WTC11 (cell line): Measurements from ENCODE around the gene DIRAS3. TPM values are rescaled to one million over a fixed set of nuclear protein-coding genes. Genes with fewer than 3 reads are reported as not detected.

Experiments used
- ATAC-seq: fragments of 200-7000 bp; cut with Tn5 transposase; 2 replicates; pipeline ENCODE4 v1.10.0; 2021; ENCODE audit warnings: mild to moderate bottlenecking, moderate library complexity
- CTCF ChIA-PET: fragments of 300-600 bp; sonication (Branson Sonifier 250); formaldehyde crosslinking; loops from one replicate; lab custom pipeline; 2021; ENCODE audit warnings: antibody characterized with exemption; lab: Charles Lee
- POLR2A ChIA-PET: fragments of 350-600 bp; sonication (Branson Sonifier 250); formaldehyde crosslinking; loops from one replicate; lab custom pipeline; 2021; ENCODE audit warnings: antibody characterized with exemption; lab: Charles Lee
- DNase-seq: peaks from one replicate; pipeline ENCODE4 v3.0.0; 2021; ENCODE audit warnings: low spot score
- H3K27ac Mint-ChIP-seq: 2 replicates; pipeline ENCODE4 v1.8.0; 2021; ENCODE audit warnings: mixed read lengths
- H3K27me3 Mint-ChIP-seq: 2 replicates; pipeline ENCODE4 v1.8.0; 2021; ENCODE audit warnings: low read depth, mild to moderate bottlenecking, moderate library complexity, mixed read lengths
- H3K36me3 Mint-ChIP-seq: 2 replicates; pipeline ENCODE4 v1.8.0; 2021; ENCODE audit warnings: mixed read lengths
- H3K4me1 Mint-ChIP-seq: 2 replicates; pipeline ENCODE4 v1.8.0; 2022; ENCODE audit warnings: mixed read lengths
- H3K4me3 Mint-ChIP-seq: 2 replicates; pipeline ENCODE4 v1.8.0; 2021; ENCODE audit warnings: mild to moderate bottlenecking, moderate library complexity, mixed read lengths
- H3K9me3 Mint-ChIP-seq: 2 replicates; pipeline ENCODE4 v1.8.0; 2021; ENCODE audit warnings: mixed read lengths
- FOXK1 ChIP-seq: sonication (generic); formaldehyde crosslinking; IDR thresholded peaks from 2 replicates; pipeline ENCODE4 v1.8.0; 2022; ENCODE audit warnings: mild to moderate bottlenecking, moderate library complexity, missing genetic modification reagents
- HMGA2 ChIP-seq: fragments of 250-450 bp; sonication (Bioruptor Pico); IDR thresholded peaks from 2 replicates; pipeline ENCODE4 v1.4.0; 2021; ENCODE audit warnings: mild to moderate bottlenecking, moderate library complexity
- KAT7 ChIP-seq: sonication (generic); formaldehyde crosslinking; IDR thresholded peaks from 2 replicates; pipeline ENCODE4 v1.8.1; 2023; ENCODE audit warnings: missing genetic modification reagents, mild to moderate bottlenecking, borderline replicate concordance
- MYBL2 ChIP-seq: sonication (generic); formaldehyde crosslinking; IDR thresholded peaks from 2 replicates; pipeline ENCODE4 v1.8.1; 2023; ENCODE audit warnings: mild to moderate bottlenecking, moderate library complexity, missing genetic modification reagents
- NR2C2 ChIP-seq: sonication (generic); formaldehyde crosslinking; IDR thresholded peaks from 2 replicates; pipeline ENCODE4 v1.8.0; 2022; ENCODE audit warnings: mild to moderate bottlenecking, missing genetic modification reagents
- SMAD3 ChIP-seq: sonication (generic); formaldehyde crosslinking; IDR thresholded peaks from 2 replicates; pipeline ENCODE4 v1.8.0; 2022; ENCODE audit warnings: missing genetic modification reagents, mild to moderate bottlenecking, borderline replicate concordance
- TP53 ChIP-seq: sonication (generic); formaldehyde crosslinking; IDR thresholded peaks from 2 replicates; pipeline ENCODE4 v1.8.1; 2023; ENCODE audit warnings: mild to moderate bottlenecking, missing genetic modification reagents
- ZNF138 ChIP-seq: sonication (generic); formaldehyde crosslinking; conservative IDR thresholded peaks from 2 replicates; pipeline ENCODE4 v1.8.1; 2022; ENCODE audit warnings: mild to moderate bottlenecking, moderate library complexity, missing genetic modification reagents
- ZNF317 ChIP-seq: sonication (generic); formaldehyde crosslinking; IDR thresholded peaks from 2 replicates; pipeline ENCODE4 v1.8.1; 2023; ENCODE audit warnings: low read depth, mild to moderate bottlenecking, moderate library complexity, missing genetic modification reagents, borderline replicate concordance
- total RNA-seq: library from RNA; stranded (reverse); gene quantifications from 3 replicates; pipeline ENCODE4 v1.2.3, GENCODE V29; 2021
- TF ChIP-seq, protein P1 (sequence below): fragments of 250-450 bp; sonication (Bioruptor Pico); IDR thresholded peaks from 2 replicates; pipeline ENCODE4 v1.9.0; 2021; ENCODE audit warnings: moderate library complexity, mild to moderate bottlenecking, inconsistent platforms, borderline replicate concordance
- TF ChIP-seq, protein P2 (sequence below): sonication (generic); formaldehyde crosslinking; IDR thresholded peaks from 2 replicates; pipeline ENCODE4 v1.8.1; 2023; ENCODE audit warnings: mild to moderate bottlenecking, missing genetic modification reagents, borderline replicate concordance
- TF ChIP-seq, protein P3 (sequence below): fragments of 200-600 bp; IDR thresholded peaks from 2 replicates; pipeline ENCODE4 v1.8.0; 2022; ENCODE audit warnings: antibody characterized with exemption
- TF ChIP-seq, protein P4 (sequence below): sonication (generic); formaldehyde crosslinking; IDR thresholded peaks from 2 replicates; pipeline ENCODE4 v1.8.0; 2022; ENCODE audit warnings: mild to moderate bottlenecking, missing genetic modification reagents
- TF ChIP-seq, protein P5 (sequence below): sonication (generic); formaldehyde crosslinking; IDR thresholded peaks from 2 replicates; pipeline ENCODE4 v1.8.0; 2023; ENCODE audit warnings: missing genetic modification reagents
- TF ChIP-seq, protein P6 (sequence below): sonication (generic); formaldehyde crosslinking; IDR thresholded peaks from 2 replicates; pipeline ENCODE4 v1.8.1; 2023; ENCODE audit warnings: mild to moderate bottlenecking, missing genetic modification reagents, moderate library complexity
- TF ChIP-seq, protein P7 (sequence below): sonication (generic); formaldehyde crosslinking; conservative IDR thresholded peaks from 2 replicates; pipeline ENCODE4 v1.8.1; 2022; ENCODE audit warnings: mild to moderate bottlenecking, missing genetic modification reagents
- TF ChIP-seq, protein P8 (sequence below): fragments of 250-450 bp; sonication (Bioruptor Pico); IDR thresholded peaks from 2 replicates; pipeline ENCODE4 v1.8.0; 2021; ENCODE audit warnings: mild to moderate bottlenecking
- TF ChIP-seq, protein P9 (sequence below): sonication (generic); formaldehyde crosslinking; IDR thresholded peaks from 2 replicates; pipeline ENCODE4 v1.8.0; 2022; ENCODE audit warnings: mild to moderate bottlenecking, missing genetic modification reagents

DIRAS3 gene
- total RNA-seq, 1 experiment from 2014 or later, result 0.22 TPM

DNA sequence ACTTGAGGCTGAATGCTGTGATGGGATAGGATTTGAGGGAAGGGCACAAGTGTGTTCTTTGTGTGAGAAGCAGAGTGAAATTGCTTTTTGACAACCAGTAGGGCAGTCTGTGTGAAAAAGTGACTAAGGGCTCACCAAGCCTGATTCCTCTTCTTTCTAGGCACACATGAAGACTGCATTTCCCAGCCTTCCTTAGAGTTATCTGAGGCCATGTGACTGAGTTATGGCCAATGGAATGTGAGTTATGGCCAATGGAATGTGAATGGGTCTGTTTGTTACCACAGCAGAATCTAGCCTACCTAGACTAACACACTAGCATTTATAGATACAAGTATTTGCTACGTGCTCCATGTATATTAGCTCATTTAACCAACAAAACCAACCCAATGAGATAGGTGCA lies 35.3 kb upstream of the DIRAS3 start:
- Mint-ChIP-seq H3K9me3 (peaks cover 9% of the 10 kb centered on the region), H3K4me3 (no peak overlapping the region), H3K4me1 (no peaks in the 10 kb centered on the region), H3K36me3 (no peaks in the 10 kb centered on the region), H3K27me3 (no peaks in the 10 kb centered on the region; the same call in 1 of the 2 replicates), H3K27ac (no peak overlapping the region)
- TF ChIP-seq TP53 (CRISPR knock-in tag) (no peak), KAT7 (CRISPR knock-in tag) (no peak), NR2C2 (CRISPR knock-in tag) (no peak), FOXK1 (CRISPR knock-in tag) (no peak)
- TF ChIP-seq, protein P1, sequence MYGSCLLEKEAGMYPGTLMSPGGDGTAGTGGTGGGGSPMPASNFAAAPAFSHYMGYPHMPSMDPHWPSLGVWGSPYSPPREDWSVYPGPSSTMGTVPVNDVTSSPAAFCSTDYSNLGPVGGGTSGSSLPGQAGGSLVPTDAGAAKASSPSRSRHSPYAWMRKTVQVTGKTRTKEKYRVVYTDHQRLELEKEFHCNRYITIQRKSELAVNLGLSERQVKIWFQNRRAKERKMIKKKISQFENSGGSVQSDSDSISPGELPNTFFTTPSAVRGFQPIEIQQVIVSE (CRISPR knock-in tag), result no peak
- TF ChIP-seq, protein P2, sequence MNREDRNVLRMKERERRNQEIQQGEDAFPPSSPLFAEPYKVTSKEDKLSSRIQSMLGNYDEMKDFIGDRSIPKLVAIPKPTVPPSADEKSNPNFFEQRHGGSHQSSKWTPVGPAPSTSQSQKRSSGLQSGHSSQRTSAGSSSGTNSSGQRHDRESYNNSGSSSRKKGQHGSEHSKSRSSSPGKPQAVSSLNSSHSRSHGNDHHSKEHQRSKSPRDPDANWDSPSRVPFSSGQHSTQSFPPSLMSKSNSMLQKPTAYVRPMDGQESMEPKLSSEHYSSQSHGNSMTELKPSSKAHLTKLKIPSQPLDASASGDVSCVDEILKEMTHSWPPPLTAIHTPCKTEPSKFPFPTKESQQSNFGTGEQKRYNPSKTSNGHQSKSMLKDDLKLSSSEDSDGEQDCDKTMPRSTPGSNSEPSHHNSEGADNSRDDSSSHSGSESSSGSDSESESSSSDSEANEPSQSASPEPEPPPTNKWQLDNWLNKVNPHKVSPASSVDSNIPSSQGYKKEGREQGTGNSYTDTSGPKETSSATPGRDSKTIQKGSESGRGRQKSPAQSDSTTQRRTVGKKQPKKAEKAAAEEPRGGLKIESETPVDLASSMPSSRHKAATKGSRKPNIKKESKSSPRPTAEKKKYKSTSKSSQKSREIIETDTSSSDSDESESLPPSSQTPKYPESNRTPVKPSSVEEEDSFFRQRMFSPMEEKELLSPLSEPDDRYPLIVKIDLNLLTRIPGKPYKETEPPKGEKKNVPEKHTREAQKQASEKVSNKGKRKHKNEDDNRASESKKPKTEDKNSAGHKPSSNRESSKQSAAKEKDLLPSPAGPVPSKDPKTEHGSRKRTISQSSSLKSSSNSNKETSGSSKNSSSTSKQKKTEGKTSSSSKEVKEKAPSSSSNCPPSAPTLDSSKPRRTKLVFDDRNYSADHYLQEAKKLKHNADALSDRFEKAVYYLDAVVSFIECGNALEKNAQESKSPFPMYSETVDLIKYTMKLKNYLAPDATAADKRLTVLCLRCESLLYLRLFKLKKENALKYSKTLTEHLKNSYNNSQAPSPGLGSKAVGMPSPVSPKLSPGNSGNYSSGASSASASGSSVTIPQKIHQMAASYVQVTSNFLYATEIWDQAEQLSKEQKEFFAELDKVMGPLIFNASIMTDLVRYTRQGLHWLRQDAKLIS, result no peak
- TF ChIP-seq, protein P3, sequence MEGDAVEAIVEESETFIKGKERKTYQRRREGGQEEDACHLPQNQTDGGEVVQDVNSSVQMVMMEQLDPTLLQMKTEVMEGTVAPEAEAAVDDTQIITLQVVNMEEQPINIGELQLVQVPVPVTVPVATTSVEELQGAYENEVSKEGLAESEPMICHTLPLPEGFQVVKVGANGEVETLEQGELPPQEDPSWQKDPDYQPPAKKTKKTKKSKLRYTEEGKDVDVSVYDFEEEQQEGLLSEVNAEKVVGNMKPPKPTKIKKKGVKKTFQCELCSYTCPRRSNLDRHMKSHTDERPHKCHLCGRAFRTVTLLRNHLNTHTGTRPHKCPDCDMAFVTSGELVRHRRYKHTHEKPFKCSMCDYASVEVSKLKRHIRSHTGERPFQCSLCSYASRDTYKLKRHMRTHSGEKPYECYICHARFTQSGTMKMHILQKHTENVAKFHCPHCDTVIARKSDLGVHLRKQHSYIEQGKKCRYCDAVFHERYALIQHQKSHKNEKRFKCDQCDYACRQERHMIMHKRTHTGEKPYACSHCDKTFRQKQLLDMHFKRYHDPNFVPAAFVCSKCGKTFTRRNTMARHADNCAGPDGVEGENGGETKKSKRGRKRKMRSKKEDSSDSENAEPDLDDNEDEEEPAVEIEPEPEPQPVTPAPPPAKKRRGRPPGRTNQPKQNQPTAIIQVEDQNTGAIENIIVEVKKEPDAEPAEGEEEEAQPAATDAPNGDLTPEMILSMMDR, result no peak
- TF ChIP-seq, protein P4, sequence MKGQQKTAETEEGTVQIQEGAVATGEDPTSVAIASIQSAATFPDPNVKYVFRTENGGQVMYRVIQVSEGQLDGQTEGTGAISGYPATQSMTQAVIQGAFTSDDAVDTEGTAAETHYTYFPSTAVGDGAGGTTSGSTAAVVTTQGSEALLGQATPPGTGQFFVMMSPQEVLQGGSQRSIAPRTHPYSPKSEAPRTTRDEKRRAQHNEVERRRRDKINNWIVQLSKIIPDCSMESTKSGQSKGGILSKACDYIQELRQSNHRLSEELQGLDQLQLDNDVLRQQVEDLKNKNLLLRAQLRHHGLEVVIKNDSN (CRISPR knock-in tag), result peak; percentile 46; the same call in 1 of the 2 replicates
- TF ChIP-seq, protein P5, sequence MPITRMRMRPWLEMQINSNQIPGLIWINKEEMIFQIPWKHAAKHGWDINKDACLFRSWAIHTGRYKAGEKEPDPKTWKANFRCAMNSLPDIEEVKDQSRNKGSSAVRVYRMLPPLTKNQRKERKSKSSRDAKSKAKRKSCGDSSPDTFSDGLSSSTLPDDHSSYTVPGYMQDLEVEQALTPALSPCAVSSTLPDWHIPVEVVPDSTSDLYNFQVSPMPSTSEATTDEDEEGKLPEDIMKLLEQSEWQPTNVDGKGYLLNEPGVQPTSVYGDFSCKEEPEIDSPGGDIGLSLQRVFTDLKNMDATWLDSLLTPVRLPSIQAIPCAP, result no peak
- TF ChIP-seq, protein P6, sequence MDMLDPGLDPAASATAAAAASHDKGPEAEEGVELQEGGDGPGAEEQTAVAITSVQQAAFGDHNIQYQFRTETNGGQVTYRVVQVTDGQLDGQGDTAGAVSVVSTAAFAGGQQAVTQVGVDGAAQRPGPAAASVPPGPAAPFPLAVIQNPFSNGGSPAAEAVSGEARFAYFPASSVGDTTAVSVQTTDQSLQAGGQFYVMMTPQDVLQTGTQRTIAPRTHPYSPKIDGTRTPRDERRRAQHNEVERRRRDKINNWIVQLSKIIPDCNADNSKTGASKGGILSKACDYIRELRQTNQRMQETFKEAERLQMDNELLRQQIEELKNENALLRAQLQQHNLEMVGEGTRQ (CRISPR knock-in tag), result peak; percentile 50; the same call in 1 of the 2 replicates
- ChIA-PET POLR2A (no interaction called here), CTCF (no interaction called here)
- DNase-seq (no peak), ATAC-seq (no peak)

DNA sequence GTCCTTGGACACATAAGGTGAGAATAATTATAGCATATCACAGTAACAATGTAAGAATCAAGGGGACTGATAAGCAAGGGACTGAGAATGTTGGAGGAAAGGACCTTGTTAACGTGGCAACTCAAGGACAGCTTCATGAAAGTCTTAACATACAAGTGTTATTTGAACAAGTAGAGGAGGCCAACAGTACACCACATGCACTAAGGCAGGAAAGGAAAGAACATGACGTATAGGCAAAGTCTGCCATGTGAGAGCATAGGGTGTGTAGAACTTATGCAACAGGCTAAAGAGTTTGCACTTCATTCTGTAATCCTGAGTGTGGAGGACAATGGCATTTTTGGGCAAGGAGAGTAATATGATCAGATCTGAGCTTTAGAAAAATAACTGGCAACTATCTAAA lies 33.3 kb upstream of the DIRAS3 start:
- no peak for ATAC-seq
- CTCF ChIA-PET, result no interaction called here

More for the DNA sequence above, 33.3 kb upstream of the DIRAS3 start:
- no peak for TF ChIP-seq MYBL2 (CRISPR knock-in tag)
- TF ChIP-seq, protein P5, result no peak
- no peak for TF ChIP-seq HMGA2
- no peak for TF ChIP-seq NR2C2 (CRISPR knock-in tag)
- no peak for TF ChIP-seq ZNF138
- no peak for TF ChIP-seq KAT7 (CRISPR knock-in tag)
- no peak for TF ChIP-seq ZNF317
- TF ChIP-seq SMAD3 (CRISPR knock-in tag), result no peak
- TF ChIP-seq, protein P7, sequence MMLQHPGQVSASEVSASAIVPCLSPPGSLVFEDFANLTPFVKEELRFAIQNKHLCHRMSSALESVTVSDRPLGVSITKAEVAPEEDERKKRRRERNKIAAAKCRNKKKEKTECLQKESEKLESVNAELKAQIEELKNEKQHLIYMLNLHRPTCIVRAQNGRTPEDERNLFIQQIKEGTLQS (CRISPR knock-in tag), result no peak
- TF ChIP-seq, protein P8, sequence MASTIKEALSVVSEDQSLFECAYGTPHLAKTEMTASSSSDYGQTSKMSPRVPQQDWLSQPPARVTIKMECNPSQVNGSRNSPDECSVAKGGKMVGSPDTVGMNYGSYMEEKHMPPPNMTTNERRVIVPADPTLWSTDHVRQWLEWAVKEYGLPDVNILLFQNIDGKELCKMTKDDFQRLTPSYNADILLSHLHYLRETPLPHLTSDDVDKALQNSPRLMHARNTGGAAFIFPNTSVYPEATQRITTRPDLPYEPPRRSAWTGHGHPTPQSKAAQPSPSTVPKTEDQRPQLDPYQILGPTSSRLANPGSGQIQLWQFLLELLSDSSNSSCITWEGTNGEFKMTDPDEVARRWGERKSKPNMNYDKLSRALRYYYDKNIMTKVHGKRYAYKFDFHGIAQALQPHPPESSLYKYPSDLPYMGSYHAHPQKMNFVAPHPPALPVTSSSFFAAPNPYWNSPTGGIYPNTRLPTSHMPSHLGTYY (CRISPR knock-in tag), result no peak
- TF ChIP-seq, protein P9, sequence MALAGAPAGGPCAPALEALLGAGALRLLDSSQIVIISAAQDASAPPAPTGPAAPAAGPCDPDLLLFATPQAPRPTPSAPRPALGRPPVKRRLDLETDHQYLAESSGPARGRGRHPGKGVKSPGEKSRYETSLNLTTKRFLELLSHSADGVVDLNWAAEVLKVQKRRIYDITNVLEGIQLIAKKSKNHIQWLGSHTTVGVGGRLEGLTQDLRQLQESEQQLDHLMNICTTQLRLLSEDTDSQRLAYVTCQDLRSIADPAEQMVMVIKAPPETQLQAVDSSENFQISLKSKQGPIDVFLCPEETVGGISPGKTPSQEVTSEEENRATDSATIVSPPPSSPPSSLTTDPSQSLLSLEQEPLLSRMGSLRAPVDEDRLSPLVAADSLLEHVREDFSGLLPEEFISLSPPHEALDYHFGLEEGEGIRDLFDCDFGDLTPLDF (CRISPR knock-in tag), result no peak
- DNase-seq, result no peak
- POLR2A ChIA-PET, result no interaction called here
- H3K36me3 Mint-ChIP-seq, result no peaks in the 10 kb centered on the region
- peaks cover 4% of the 10 kb centered on the region for H3K4me1 Mint-ChIP-seq
- H3K9me3 Mint-ChIP-seq, result peaks cover 13% of the 10 kb centered on the region
- no peaks in the 10 kb centered on the region for H3K27me3 Mint-ChIP-seq
- no peak overlapping the region for H3K27ac Mint-ChIP-seq
- no peak overlapping the region for H3K4me3 Mint-ChIP-seq
